Coronary artery (tissue), 2 donors: ENCODE data around the gene OPCML.

Experiments
- DNase-seq: peaks from one replicate; pipeline ENCODE4 v3.0.0-alpha.2; 2017; ENCODE audit warnings: low spot score
- H3K27ac ChIP-seq, 2 donors: fragments of 200-600 bp; sonication (generic); one replicate each; pipeline ENCODE4 v1.5.1; 2016 to 2019
- H3K4me3 ChIP-seq: fragments of 200-600 bp; sonication (generic); 2 replicates; pipeline ENCODE4 v1.5.1; 2016; ENCODE audit warnings: mild to moderate bottlenecking, moderate library complexity
- TF ChIP-seq, protein P1 (sequence below): fragments of 200-600 bp; sonication (generic); IDR thresholded peaks from one replicate; pipeline ENCODE4 v1.5.1; 2019; ENCODE audit warnings: antibody characterized with exemption

The OPCML gene

DNA sequence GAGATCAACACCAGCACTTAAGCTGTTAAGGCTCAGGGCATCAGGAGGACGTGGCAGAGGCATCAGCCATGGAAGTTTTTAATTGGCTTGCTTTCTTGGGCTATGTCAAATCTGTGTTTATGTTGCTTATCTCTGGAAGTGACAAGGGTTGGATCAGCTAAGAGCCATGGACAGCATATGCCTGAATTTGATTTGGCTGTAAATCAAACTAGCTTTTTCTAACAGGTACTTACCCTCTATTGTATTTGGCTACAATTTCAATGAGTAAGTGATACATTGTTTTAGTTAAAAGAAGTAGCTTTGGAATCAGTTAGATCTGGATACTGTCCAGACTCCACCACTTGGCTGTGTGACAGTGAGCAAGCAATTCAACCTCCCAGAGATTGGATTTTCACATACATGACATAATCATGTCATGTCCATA, 936.6 kb downstream of the OPCML start:
- DNase-seq, result no peak
- H3K27ac ChIP-seq, result no peak overlapping the region
- TF ChIP-seq, protein P1, sequence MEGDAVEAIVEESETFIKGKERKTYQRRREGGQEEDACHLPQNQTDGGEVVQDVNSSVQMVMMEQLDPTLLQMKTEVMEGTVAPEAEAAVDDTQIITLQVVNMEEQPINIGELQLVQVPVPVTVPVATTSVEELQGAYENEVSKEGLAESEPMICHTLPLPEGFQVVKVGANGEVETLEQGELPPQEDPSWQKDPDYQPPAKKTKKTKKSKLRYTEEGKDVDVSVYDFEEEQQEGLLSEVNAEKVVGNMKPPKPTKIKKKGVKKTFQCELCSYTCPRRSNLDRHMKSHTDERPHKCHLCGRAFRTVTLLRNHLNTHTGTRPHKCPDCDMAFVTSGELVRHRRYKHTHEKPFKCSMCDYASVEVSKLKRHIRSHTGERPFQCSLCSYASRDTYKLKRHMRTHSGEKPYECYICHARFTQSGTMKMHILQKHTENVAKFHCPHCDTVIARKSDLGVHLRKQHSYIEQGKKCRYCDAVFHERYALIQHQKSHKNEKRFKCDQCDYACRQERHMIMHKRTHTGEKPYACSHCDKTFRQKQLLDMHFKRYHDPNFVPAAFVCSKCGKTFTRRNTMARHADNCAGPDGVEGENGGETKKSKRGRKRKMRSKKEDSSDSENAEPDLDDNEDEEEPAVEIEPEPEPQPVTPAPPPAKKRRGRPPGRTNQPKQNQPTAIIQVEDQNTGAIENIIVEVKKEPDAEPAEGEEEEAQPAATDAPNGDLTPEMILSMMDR, result no peak

DNA sequence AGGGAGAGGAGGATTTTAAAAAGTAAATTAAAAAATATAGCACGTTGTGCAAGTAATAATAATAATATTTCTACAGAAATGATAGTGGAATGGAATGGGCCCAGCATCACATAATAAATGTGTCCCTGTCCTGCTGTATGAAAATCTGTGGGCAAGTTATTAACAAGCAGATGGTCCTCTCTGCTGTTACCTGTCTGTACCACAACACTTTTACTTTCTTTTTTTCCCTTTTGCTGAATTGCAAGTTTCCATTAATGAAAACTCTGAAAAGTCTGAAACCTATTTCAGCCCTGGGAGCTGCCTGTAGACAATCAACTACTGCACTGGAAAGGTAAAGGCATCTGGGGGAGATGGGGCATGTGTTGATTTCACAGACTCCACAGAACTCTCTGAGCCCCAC, 937.1 kb downstream of the OPCML start:
- TF ChIP-seq, protein P1, result no peak
- no peak overlapping the region for H3K4me3 ChIP-seq
- DNase-seq, result no peak
- no peak overlapping the region for H3K27ac ChIP-seq

More for the DNA sequence above, 936.6 kb downstream of the OPCML start:
- H3K4me3 ChIP-seq, result no peak overlapping the region

DNA sequence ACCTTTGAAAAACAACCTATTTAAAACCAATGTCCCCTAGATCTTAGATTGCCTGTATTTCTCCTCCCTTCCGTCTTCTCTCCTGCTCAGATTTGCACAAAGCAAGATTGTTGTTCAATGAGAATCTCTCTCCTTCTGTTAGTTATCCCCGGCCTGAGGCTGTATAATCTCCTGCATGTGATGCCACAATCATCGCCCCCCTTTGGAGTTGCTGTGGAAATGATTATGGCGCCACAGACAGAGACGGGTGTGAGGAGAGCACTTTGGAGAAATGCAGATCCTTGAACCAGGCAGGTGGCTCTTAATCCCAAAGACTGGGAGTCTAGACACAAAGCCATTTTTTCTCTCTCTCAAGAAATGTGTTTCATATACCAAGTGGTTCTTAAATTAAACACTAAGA, 941.3 kb downstream of the OPCML start:
- DNase-seq, result no peak
- TF ChIP-seq, protein P1, result no peak
- Histone ChIP-seq H3K27ac (no peak overlapping the region), H3K4me3 (no peak overlapping the region)

DNA sequence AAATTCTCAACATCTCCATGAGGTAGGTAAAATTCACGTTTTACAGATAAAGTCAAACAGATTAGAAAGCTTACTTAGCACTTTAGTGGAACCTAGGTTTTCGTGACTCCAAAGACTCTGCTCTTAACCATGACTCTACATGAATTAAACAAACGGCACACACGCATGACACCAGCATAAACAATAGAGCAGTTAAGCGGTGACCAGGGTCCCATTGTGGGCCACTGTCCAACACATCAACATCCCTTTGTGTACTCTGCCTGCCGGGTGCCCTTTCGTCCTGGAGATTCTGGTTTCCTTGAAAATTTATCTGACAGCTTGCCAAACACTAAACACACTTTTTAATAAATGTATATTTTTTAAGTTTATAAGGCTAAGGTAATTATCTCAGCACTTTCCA, 941.7 kb downstream of the OPCML start:
- TF ChIP-seq, protein P1, result no peak
- no peak for DNase-seq
- Histone ChIP-seq H3K4me3 (no peak overlapping the region), H3K27ac (no peak overlapping the region)

DNA sequence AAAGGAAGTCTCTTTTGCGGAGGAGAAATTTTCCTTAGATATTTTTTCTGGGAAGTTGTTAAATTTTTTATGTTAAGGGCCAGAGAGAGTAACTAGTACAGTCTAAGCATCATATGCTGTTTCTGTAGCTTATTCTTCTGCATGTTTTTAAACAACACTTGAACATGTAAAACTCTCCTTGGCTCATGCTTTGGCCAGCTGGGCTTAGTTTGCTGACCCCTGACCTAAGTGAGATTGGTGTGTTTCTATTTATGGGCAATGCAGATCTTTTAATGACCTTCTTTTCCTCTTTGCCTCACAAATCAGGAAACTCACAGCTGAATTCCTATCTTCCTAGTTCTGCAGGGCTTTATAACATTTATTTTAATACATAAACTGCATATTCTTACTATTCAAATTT, 942.5 kb downstream of the OPCML start:
- Histone ChIP-seq H3K27ac (no peak overlapping the region), H3K4me3 (no peak overlapping the region)
- no peak for DNase-seq
- TF ChIP-seq, protein P1, result no peak

DNA sequence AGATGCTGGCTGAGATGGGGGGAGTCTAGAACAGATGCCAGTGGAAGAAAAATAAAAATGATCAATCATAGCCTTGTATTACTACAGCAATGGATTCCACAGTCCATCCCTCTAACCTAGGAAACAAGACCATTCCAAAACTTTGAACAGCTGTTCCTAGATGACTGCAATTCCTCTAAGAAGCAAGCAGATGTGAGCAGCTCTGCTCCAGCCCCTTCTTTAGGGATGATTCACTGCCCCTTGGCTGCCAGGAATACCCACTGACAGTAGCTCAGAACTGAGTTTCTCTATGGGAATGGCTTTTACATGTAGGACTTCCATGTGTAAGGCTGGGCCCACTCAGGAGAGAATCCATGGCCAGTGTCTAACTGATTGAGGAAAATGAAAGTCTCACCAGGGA, 943.9 kb downstream of the OPCML start:
- Histone ChIP-seq H3K27ac (no peak overlapping the region), H3K4me3 (no peak overlapping the region)
- no peak for DNase-seq
- TF ChIP-seq, protein P1, result no peak

DNA sequence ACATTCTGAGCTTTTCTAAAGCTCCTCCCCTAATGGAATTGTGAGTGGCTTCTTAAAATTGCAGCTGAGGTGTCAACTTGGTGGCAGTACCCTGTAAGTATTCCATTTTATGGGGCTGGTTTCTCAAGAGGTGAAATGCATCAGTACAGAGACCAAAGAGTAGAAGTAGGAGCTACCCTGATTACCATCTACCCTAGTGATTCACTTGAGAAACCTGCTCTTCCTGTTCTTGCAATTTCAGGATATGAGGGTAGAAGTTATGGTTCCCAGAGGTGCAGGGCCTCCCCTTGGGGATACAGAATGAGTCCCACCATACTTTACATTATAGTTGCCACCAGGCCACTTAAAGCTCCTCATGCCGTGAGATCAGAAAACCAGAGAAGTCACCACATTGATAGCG, 944.6 kb downstream of the OPCML start:
- Histone ChIP-seq H3K27ac (no peak overlapping the region), H3K4me3 (no peak overlapping the region)
- DNase-seq, result no peak
- TF ChIP-seq, protein P1, result no peak
